ENCODE data around the gene FANCD2. TPM values are rescaled to one million over a fixed set of nuclear protein-coding genes. Genes with fewer than 3 reads are reported as not detected.
"Not testable (repeated sequence)": the region's sequence is repeated elsewhere in the genome, so short reads cannot be mapped to it uniquely, and the experiment has no call there.

Gene FANCD2
- total RNA-seq, 1 donor from 2014 or later: 2.0 TPM

DNA sequence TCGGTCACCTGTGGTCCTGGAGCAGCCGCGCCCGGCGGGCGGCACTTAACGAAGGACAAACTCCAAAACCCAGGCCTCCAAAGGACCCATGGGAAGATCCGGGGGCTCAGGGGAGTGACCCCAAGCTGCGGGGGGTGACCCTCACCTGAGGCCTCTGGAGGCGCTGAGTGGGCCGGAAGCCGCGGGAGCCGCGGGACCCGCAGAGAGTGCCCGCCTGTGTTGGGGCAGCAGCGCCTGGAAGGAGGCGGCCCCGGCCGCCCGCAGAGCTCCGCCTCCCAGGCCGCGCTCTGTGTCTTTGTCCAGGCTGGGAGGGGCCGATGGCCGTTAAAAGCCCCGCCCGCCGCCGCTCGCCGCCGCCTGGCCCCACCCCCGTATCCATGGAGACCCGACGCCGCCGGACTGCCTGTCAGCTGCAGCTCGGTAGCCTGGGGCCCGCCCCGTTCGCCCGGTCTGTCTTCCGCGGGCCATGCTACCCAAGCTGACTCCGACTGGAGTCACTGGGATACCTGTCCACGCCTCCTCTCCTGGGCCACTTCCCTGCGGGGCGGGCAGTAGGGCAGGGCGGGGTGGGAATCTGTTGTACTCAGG is 15.3 kb upstream of the FANCD2 start:
- intact Hi-C loops (cut with DNase I): no loop called here
- peak; percentile 91 for ATAC-seq (ENCODE audit: poor library complexity)
- DNase-seq: peak; percentile 99

DNA sequence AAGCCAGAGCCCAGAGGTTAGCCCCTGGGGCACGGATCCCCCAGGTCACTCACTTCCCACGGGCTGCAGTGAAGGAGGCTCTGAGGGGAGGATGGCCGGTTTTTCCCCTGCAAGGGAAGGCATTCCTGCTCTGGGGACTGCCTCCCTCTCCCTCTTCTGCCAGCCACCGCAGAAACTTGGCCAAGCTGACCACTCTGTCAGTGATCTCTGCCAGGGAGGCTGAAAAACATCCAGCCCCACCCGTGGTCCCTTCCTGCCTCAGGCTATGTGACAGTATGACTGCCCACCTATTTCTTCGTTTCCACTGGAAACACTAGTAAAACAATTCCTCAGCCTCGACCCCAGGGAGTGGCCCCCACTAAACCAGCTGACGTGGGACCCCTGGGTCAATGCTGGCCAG is 14.6 kb upstream of the FANCD2 start:
- intact Hi-C loops (cut with DNase I): no loop called here
- DNase-seq (no peak), ATAC-seq (ENCODE audit: poor library complexity) (no peak)

DNA sequence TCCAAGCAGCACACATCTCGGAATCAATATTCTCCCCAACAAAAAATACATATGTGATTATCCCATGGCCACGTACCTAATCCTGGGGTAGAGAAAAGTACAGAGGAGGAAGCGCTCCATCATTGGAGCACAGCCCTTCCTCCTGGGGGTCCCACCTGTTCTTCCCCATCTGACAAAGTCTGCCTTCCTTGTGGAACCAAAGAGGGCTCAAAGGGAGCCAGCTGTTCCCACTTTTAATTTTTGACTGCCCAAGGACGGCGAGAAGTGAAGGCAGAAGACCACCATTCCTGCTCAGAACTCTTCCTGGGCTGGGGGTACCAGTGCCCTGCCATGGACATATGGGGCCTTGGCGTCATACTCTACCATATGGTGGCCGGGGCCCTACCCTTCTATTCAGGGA is 14.1 kb upstream of the FANCD2 start:
- DNase-seq (no peak), ATAC-seq (ENCODE audit: poor library complexity) (no peak)
- intact Hi-C loops (cut with DNase I): no loop called here

DNA sequence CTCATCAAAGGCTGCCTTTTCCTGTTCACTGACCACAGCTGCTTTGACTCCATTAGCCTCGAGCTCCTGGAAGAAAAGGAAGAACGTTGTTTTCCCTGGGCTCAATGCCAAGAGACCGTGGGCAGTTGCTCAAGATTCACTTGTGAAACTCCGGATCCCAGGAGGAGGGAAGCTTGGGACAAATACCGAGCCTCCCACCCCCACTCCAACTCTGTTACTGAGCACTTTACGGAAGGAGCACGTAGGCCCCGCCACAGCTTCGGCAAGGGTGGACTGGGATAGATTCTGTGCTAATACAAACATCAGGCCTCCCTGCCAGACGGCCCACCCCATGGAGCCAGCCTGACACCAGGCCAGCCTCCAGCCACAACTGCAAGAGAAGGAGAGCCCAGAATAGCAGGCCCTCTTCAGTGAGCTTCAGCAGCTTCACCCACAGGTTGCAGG is 10.8 kb upstream of the FANCD2 start:
- peak; percentile 90 for DNase-seq
- intact Hi-C loops (cut with DNase I): no loop called here
- ATAC-seq (ENCODE audit: poor library complexity): peak; percentile 71

DNA sequence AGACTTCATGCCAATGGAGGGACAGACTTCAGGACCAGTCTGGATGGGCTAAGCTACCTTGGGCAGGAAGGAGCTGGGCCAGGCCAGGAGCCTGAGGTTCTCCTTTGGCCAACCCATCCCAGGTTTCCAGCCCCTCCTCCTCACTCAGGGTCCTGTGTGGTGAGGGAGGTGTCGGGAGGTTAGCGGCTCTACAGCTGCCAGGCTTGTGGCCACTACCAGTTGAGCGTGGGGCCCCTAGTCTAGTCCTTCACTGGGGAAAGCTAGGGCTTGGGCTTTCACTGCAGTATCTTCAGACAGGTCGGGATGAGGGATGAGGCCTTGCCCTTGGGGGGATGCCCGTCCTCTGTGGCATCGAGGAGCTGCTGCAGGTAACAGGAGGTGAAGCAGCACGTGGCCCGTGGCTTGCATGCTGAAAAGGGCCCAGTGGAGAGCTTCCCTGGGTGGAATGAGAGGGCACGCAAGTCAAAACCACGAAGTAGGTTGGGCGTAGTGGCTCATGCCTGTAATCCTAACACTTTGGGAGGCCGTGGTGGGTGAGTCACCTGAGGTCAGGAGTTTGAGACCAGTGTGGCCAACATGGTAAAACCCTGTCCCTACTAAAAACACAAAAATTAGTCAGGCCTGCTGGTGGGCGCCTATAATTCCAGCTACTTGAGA is 8.5 kb upstream of the FANCD2 start:
- intact Hi-C loops (cut with DNase I): no loop called here
- no peak for ATAC-seq (ENCODE audit: poor library complexity)
- no peak for DNase-seq

DNA sequence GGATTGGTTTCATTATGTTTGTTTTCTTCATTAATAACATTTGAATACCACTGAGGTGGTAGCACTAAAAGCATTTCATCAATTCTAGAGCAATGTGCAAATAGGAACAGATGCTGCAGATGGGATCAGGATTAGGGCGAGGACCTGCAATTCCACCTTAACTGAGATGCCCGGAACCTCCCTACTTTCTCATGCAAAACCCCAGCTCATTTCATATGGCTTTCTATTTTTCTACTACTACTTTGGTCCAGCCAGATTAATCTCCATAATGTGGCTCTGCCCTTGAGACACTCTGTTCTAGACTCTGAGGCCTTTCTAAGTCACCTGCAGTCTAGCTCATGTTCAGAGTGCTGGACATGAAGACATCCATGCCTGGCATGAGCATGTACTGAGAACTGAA is 7.4 kb upstream of the FANCD2 start:
- DNase-seq; intact Hi-C loops (cut with DNase I); ATAC-seq (ENCODE audit: poor library complexity): not testable (repeated sequence)

DNA sequence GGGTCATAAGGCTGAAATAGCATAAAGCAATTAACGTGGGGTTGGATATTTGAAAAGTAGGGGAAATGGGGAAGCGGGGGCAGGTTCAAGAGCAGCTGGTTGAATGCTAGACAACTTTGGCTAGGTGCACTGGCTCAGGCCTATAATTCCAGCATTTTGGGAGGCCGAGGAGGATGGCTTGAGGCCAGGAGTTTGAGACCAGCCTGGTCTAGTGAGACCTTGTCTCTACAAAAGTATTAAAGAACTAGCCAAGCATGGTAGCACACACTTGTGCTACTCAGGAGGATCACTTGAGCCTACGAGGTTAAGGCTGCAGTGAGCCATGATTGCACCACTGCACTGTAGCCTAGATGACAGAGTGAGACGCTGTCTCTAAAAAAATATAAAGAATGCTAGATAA is 6.9 kb upstream of the FANCD2 start:
- ATAC-seq (ENCODE audit: poor library complexity) (no peak), DNase-seq (no peak)
- intact Hi-C loops (cut with DNase I): no loop called here

DNA sequence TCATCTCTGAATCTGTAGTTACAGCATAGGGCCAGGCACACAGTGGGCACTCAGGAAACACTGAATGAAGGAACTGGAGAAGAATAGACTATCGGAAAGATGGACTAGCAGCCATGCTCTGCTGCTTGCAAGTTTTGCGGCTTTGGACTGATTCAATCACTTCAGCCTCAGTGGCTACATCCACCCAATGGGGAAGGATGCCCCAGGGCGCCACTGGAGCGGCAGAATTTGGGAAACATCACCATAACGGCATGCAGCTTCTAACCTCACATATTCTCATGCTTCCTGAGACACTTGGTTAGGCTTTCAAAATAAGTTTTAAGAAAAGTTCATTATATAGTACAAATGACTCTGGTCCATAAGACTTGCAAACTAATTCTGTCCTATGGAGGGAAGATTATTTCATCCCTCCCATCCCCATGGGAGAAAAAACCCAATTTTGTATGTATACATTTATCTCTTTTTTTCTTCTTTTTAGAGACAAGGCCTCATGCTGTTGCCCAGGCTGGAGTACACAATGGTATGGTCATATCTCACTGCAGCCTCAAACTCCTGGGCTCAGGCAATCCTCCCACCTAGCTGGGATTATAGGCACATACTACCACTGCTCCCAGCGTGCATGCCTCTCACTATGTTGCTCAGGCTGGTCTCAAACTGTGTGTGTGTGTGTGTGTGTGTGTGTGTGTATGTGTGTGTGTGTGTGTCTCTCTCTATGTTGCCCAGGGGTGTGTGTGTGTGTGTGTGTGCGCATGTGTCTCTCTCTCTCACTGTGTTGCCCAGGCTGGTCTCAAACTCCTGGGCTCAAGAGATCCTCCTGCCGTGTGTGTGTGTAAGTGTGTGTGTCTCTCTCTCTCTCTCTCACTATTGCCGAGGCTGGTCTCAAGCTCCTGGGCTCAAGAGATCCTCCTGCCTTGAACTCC is 4.1 kb upstream of the FANCD2 start:
- DNase-seq (no peak), ATAC-seq (ENCODE audit: poor library complexity) (no peak)
- intact Hi-C loops (cut with DNase I): no loop called here

DNA sequence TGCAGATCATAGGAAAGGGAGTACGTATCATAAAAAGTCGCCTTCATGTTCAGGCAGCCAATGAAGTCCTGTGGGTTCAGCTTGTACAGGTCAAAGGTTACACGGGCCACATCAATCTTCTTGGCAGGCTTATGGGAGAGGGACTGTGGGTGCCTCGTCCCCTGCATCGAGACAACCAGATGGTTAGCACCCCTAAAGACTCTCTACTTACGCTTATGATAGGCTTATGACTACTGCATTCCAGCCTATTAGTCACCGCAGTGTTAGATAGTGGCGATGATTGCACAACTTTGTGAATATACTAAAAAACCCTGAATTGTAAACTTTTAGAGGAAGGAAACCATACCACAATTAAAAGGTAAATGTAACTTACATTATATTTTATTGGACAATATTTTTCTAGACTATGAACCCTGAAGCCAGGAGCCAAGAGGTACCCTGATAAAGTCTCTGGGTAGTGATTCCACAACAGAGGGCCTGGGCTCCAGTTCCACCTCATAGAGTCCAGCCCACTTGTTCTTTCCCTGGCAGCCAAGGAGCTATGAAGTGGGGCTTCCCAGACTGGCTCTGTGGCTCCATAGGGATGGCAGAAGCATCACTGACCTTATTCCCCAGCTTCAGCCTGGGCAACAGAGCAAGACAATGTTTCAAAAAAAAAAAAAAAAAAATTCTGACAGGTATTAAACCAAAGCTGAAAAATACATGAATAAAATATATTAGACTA is 2.5 kb upstream of the FANCD2 start:
- intact Hi-C loops (cut with DNase I): no loop called here
- no peak for DNase-seq
- no peak for ATAC-seq (ENCODE audit: poor library complexity)

DNA sequence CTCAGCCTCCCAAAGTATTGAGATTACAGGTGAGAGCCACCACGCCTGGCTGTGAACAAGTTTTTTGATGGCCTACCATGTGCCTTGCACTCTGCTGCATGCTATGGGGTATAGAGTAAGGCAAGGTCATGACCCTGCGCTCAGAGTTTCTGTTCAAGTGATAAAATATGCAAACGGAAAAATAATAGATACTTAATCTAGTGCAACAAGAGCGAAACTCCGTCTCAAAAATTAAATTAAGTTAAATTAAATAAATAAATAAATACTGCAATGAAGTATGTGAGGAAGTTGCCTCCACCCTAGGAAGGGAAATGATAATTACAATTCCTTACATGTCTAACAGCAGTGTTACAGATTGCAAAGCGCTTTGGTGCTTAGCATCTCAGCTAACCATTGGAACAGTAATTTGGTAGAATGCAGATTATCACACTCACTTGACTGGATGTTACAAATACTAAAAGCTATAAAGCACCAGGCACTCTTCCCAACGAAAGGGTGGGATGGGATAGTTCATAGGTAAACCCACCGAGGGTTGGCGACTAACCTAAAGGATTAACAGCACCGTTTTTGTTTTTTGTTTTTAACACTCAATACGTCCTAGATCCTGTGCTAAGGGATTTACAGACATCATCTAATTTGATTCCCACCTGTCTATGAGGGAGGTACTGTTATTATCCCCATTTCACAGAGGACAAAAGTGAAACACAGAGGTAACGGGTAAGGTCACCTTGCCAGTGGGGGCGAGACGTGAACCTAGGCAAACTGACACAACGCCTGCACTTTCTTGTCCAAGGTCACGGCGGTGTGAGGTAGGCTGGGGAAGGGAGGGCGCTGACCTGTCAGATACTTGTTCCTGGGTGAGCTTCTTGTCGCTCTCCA is 793 bp upstream of the FANCD2 start:
- intact Hi-C loops (cut with DNase I): no loop called here
- no peak for DNase-seq
- no peak for ATAC-seq (ENCODE audit: poor library complexity)

DNA sequence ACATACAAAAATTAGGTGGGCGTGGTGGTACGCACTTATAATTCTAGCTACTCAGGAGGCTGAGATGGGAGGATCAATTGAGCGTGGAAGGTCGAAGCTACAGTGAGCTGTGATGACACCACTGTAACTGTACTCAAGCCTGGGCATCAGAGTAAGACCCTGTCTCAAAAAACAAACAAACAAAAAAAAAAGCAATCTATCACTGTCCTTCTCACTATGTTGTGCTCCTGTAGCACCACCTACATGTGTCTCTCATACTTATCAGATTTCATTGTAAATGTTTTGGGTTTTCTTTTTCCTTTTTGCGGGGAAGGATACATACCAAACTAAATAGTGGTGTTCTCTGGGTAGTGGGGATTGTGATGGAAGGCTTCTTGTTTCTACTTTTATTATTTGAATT is 14.8 kb downstream of the FANCD2 start:
- intact Hi-C loops (cut with DNase I): no loop called here

DNA sequence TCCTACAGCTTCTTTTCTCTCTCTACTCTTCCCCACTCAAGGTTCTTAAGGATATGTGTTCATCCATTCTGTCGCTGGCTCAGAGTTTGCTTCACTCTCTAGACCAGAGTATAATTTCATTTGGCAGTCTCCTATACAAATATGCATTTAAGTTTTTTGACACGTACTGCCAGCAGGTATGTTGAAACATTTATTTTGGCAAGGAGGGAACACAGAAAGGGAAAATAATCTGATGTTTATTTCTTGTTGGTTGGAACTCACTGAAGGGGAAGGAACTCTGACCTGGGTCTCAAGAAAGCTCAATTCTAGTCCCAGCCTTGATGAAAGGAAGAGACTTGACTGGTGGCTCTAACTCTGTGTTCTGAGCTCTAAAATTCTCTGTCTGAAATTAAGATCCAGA is 21.6 kb downstream of the FANCD2 start:
- ATAC-seq (ENCODE audit: poor library complexity) (no peak), DNase-seq (no peak)
- intact Hi-C loops (cut with DNase I): no loop called here

More for the DNA sequence above, 14.8 kb downstream of the FANCD2 start:
- no peak for ATAC-seq (ENCODE audit: poor library complexity)
- no peak for DNase-seq

DNA sequence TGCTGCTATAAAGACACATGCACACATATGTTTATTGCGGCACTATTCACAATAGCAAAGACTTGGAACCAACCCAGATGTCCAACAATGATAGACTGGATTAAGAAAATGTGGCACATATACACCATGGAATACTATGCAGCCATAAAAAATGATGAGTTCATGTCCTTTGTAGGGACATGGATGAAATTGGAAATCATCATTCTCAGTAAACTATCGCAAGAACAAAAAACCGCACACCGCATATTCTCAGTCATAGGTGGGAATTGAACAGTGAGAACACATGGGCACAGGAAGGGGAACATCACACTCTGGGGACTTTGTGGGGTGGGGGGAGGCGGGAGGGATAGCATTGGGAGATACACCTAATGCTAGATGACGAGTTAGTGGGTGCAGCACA is 26.8 kb downstream of the FANCD2 start:
- intact Hi-C loops (cut with DNase I); DNase-seq; ATAC-seq (ENCODE audit: poor library complexity): not testable (repeated sequence)

DNA sequence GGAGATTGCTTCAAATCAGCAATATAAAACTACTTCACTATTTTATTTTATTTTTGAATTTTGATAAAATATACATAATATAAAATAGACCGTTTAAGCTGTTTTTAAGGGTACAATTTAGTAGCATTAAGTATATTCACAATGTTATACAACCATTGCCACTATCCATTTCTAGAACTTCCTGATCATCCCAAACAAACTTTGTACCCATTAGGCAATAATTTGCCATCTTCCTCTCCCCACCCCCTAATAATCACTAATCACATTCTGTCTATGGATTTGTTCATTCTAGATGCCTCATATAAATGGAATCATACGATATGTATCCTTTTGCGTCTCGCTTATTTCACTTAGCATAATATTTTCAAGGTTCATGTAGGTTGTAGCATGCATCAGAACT is 28.9 kb downstream of the FANCD2 start:
- no peak for DNase-seq
- no peak for ATAC-seq (ENCODE audit: poor library complexity)
- intact Hi-C loops (cut with DNase I): no loop called here

DNA sequence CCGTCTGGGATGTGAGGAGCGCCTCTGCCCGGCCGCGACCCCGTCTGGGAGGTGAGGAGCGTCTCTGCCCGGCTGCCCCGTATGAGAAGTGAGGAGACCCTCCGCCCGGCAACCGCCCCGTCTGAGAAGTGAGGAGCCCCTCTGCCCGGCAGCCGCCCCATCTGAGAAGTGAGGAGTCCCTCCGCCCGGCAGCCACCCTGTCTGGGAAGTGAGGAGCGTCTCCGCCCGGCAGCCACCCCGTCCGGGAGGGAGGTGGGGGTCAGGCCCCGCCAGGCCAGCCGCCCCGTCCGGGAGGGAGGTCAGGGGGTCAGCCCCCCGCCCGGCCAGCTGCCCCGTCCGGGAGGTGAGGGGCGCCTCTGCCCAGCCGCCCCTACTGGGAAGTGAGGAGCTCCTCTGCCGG is 43.8 kb downstream of the FANCD2 start:
- intact Hi-C loops (cut with DNase I); ATAC-seq (ENCODE audit: poor library complexity); DNase-seq: not testable (repeated sequence)

DNA sequence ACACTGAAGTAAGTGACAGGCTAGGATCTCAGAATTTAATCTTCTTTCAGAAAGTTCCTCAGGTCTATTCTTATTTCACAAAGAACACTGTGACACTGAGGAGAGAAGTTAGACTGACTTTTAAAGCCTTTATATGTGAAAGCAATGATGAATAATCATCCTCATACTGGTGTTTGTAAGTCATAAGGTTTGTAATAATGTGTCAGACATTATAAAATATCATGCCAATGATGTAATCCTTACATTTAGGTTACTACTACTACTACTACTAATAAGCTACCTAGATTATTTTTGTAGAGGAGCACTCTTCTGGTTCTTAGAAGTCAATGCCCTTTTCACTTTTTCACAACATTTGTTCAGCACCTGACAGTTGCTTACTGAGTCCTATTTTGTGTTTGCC is 48.4 kb downstream of the FANCD2 start:
- DNase-seq (no peak), ATAC-seq (ENCODE audit: poor library complexity) (no peak)
- intact Hi-C loops (cut with DNase I): no loop called here

DNA sequence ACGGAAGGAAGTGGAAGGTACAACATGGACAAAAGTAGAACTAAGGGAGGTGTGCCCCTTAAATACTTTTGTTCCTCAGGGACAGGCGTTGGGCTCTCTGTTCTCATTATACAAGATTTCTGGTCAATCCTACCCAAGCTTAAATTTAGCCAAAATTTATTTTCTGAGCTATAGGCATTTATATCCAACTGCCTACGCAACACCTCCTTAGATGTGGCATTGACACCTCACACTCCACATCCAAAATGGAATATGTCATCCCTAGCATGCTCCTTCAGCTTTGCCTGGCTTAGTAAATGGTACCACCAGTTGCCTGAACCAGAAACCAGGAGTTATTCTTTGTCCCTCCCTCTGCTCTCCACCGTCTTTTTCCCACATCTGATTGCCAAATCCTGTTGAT is 55.6 kb downstream of the FANCD2 start:
- DNase-seq (no peak), ATAC-seq (ENCODE audit: poor library complexity) (no peak)
- intact Hi-C loops (cut with DNase I): no loop called here

DNA sequence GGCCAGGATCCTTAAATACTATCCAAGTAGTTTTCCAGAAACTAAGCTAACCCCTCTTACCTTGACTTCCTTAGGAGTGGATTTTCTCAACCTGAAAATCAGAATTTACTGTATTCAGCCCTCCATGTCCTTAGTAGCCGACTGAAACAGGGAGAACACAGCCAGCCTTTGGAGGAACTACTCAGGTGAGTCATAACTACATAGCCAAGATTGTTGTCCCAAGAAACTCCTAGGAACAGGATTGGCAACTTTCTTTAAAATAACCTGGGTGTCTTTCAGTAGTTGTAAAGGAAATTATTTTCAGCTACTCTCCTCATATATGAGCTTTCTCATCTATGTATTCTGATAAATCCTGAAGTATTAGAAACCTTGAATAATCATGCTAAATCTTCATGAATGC is 59.5 kb downstream of the FANCD2 start:
- DNase-seq (no peak), ATAC-seq (ENCODE audit: poor library complexity) (no peak)
- intact Hi-C loops (cut with DNase I): no loop called here

All from Right ventricle myocardium superior (tissue), 1 donor.